ENCODE data around the gene FAM161A. TPM values are rescaled to one million over a fixed set of nuclear protein-coding genes. Genes with fewer than 3 reads are reported as not detected.
"Not testable (repeated sequence)": the region's sequence is repeated elsewhere in the genome, so short reads cannot be mapped to it uniquely, and the experiment has no call there.

The FAM161A gene
- total RNA-seq, 4 donors from 2014 or later, result 0.57 to 7.4 (median 1.3) TPM

DNA sequence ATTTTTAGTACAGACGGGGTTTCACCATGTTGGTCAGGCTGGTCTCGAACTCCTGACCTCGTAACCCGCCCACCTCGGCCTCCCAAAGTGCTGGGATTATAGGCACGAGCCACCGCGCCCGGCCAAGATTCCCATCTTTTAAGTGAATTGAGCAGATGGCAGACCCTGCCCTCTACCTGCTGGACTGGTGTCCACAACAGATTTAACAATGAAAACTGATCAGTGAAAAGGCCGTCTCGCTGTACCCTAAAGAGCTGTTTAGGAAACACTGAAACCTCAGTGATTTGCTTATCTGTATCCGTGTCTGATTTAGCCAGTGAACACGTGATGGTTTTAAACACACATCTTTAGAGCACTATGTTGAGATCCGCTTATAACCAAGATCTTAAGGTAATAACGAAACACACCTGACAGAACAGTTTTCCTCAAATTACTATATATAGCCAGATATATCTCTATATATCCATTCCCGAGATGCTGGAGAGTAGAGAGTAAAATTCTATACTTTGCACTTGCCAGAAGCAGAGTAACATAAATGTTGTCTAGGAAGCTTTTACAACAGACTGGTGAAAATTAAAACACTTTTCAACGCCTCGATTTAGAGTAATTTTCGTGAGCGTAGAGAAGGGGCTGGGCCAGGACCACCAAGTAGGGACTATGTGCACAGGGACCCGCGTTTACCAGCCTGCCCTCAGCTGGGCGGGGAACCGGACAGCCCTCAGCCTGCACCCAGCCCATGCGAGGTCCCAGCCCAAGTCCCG is 594 bp downstream of the FAM161A start:
- DNase-seq, result peak in 2 of 3 donors; percentile 48 to 65
- TF ChIP-seq POLR2A (IDR thresholded peaks at IDR 0.05), result no peak
- TF ChIP-seq, protein P1, sequence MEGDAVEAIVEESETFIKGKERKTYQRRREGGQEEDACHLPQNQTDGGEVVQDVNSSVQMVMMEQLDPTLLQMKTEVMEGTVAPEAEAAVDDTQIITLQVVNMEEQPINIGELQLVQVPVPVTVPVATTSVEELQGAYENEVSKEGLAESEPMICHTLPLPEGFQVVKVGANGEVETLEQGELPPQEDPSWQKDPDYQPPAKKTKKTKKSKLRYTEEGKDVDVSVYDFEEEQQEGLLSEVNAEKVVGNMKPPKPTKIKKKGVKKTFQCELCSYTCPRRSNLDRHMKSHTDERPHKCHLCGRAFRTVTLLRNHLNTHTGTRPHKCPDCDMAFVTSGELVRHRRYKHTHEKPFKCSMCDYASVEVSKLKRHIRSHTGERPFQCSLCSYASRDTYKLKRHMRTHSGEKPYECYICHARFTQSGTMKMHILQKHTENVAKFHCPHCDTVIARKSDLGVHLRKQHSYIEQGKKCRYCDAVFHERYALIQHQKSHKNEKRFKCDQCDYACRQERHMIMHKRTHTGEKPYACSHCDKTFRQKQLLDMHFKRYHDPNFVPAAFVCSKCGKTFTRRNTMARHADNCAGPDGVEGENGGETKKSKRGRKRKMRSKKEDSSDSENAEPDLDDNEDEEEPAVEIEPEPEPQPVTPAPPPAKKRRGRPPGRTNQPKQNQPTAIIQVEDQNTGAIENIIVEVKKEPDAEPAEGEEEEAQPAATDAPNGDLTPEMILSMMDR (IDR thresholded peaks at IDR 0.05), result no peak
- no peaks in the 10 kb centered on the region for H3K27me3 ChIP-seq

DNA sequence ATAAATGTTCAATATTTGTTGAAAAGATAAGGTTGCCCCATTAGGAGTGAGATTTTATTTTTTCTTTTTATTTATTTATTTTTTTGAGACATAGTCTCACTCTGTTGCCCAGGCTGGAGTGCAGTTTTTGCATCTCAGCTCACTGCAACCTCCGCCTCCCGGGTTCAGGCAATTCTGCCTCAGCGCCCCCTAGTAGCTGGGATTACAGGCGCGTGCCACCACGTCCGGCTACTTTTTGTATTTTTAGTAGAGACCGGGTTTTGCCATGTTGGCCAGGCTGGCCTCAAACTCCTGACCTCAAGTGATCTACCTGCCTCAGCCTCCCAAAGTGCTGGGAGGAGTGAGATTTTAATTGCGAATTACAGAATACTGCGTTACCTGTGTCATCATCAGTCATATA is 2.6 kb downstream of the FAM161A start:
- H3K27ac ChIP-seq, H3K4me3 ChIP-seq, H3K36me3 ChIP-seq, H3K27me3 ChIP-seq, DNase-seq, H3K9me3 ChIP-seq, H3K4me1 ChIP-seq: not testable (repeated sequence)

More for the DNA sequence above, 594 bp downstream of the FAM161A start:
- Histone ChIP-seq H3K4me1 (peaks cover 0 to 9% (median 2%) of the 10 kb centered on the region in 4 donors), H3K4me3 (peak overlapping the region; percentile 82 to 85 (median 84)), H3K9me3 (no peaks in the 10 kb centered on the region), H3K27ac (peak overlapping the region; percentile 82 to 92 (median 87)), H3K36me3 (no peaks in the 10 kb centered on the region)

DNA sequence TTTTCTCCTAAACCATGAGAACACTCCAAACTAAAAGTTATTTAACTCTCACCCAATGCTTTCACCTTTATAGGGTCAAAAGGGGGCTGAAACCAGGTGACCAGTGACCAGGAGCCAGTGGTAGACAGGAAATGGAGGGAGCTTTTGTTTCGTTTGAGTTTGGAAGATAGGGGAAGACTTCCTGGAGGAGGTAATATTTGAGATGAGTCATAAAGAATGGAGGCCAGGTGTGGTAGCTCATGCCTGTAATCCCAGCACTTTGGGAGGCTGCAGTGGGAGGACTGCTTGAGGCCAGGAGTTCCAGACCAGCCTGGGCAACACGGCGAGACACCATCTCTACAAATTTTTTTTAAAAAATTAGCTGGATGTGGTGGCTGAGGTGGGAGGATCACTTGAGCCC is 8.5 kb downstream of the FAM161A start:
- TF ChIP-seq, protein P1 (IDR thresholded peaks at IDR 0.05), result no peak
- TF ChIP-seq POLR2A (IDR thresholded peaks at IDR 0.05), result no peak
- H3K27me3 ChIP-seq, result no peaks in the 10 kb centered on the region
- H3K9me3 ChIP-seq, result no peaks in the 10 kb centered on the region
- H3K27ac ChIP-seq, result no peak overlapping the region
- H3K4me3 ChIP-seq, result no peak overlapping the region
- no peaks in the 10 kb centered on the region for H3K36me3 ChIP-seq
- H3K4me1 ChIP-seq, result no peaks in the 10 kb centered on the region
- no peak for DNase-seq

DNA sequence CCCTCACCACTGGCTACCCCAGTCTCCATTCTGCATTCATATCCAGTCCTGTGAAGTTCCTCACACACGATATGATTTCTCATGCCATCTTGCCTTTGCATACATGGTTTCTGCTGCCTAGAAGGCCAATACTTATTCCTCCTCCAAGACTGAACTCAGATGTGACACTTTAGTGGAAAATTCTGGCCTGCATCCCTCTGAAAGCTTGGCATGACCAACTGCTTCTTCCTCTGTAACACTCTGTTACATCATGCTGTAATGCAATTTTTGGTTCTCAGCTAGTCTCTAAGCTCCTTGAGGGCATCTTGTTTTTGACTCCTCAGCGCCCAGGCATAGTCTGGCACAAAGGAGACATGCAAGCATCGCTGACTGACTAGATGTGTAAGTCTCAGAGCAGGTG is 12.6 kb downstream of the FAM161A start:
- no peaks in the 10 kb centered on the region for H3K27me3 ChIP-seq
- DNase-seq, result no peak
- H3K36me3 ChIP-seq, result no peaks in the 10 kb centered on the region
- no peak overlapping the region for H3K27ac ChIP-seq
- H3K9me3 ChIP-seq, result no peaks in the 10 kb centered on the region
- H3K4me3 ChIP-seq, result no peak overlapping the region
- no peaks in the 10 kb centered on the region for H3K4me1 ChIP-seq
- no peak for TF ChIP-seq POLR2A (IDR thresholded peaks at IDR 0.05)
- TF ChIP-seq, protein P1 (IDR thresholded peaks at IDR 0.05), result no peak

DNA sequence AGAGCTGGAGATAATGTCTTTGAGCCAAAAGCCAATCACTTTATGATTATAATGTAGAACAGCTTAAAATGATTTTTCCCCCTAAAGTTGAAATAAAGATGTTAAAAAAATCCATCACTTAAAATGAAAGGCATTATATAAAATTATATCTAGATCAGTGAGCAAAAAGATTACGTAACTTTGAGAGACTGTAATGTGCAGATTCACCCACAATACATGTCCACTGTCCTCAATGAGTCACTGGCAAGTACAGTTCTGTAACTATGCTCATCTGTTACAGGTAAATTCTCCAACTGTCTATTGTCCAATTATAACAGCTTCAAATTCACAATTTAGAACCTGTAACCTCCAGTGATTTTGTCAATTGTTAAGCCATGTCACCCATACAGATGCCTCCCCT is 19.0 kb downstream of the FAM161A start:
- Histone ChIP-seq H3K9me3 (no peaks in the 10 kb centered on the region), H3K4me3 (no peak overlapping the region), H3K4me1 (no peaks in the 10 kb centered on the region), H3K27ac (no peak overlapping the region), H3K27me3 (no peaks in the 10 kb centered on the region), H3K36me3 (no peaks in the 10 kb centered on the region)
- DNase-seq, result no peak
- TF ChIP-seq, protein P1 (IDR thresholded peaks at IDR 0.05), result no peak
- no peak for TF ChIP-seq POLR2A (IDR thresholded peaks at IDR 0.05)

DNA sequence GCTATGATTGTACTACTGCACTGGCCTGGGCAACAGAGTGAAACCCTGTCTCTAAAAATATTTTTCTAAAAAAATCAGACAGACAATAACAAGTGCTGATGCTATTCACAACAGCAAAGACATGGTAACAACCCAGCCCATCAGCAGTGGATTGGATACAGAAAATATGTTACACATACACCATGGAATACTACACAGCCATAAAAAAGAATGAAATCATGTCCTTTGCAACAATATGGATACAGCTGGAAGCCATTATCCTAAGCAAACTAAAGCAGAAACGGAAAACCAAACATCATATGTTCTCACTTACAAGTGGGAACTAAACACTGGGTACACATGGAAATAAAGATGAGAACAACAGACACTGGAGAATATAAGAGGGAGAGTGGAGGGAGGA is 19.9 kb downstream of the FAM161A start:
- Histone ChIP-seq H3K4me1 (no peaks in the 10 kb centered on the region), H3K36me3 (no peaks in the 10 kb centered on the region), H3K4me3 (no peak overlapping the region), H3K27me3 (no peaks in the 10 kb centered on the region), H3K9me3 (no peaks in the 10 kb centered on the region), H3K27ac (no peak overlapping the region)
- DNase-seq, result no peak
- TF ChIP-seq, protein P1 (IDR thresholded peaks at IDR 0.05), result no peak
- no peak for TF ChIP-seq POLR2A (IDR thresholded peaks at IDR 0.05)

All from Peyer's patch (tissue), 4 donors.